GM19372 (cell line): ENCODE data around the gene GJA10.
"Not testable (repeated sequence)": the region's sequence is repeated elsewhere in the genome, so short reads cannot be mapped to it uniquely, and the experiment has no call there.

Source experiments
- ATAC-seq: cut with Tn5 transposase; IDR thresholded peaks from one replicate; pipeline ENCODE4 v1.9.1; 2021; ENCODE audit warnings: mild to moderate bottlenecking, low read depth, moderate library complexity; ENCODE audit not compliant: unreplicated experiment

GJA10 gene

GRCh38 chr6:89894169-89894568, at the start of gene GJA10:
Gene GJA10 (plus strand): TSS chr6:89894469. CDS start chr6:89894469, 0 bp downstream.
- no peak for ATAC-seq

- ATAC-seq = not testable (repeated sequence)
Observed at GRCh38 chr6:89847513-89847912, 46.8 kb upstream of the GJA10 start.

- no peak for ATAC-seq
Observed at GRCh38 chr6:89853068-89853467, 41.2 kb upstream of the GJA10 start.

- no peak for ATAC-seq
Observed at GRCh38 chr6:89858041-89858440, 36.2 kb upstream of the GJA10 start.

GRCh38 chr6:89859744-89860143, 34.5 kb upstream of the GJA10 start:
- ATAC-seq = no peak

GRCh38 chr6:89862273-89862672, 32.0 kb upstream of the GJA10 start:
- ATAC-seq = peak; percentile 74

- no peak for ATAC-seq
Observed at GRCh38 chr6:89862698-89863097, 31.6 kb upstream of the GJA10 start.

- no peak for ATAC-seq
Observed at GRCh38 chr6:89866024-89866678, 28.1 kb upstream of the GJA10 start.

- no peak for ATAC-seq
Observed at GRCh38 chr6:89873721-89874120, 20.5 kb upstream of the GJA10 start.

GRCh38 chr6:89874438-89874837, 19.8 kb upstream of the GJA10 start:
- no peak for ATAC-seq

- ATAC-seq = no peak
Observed at GRCh38 chr6:89886378-89887120, 7.7 kb upstream of the GJA10 start.

GRCh38 chr6:89887452-89888137, 6.7 kb upstream of the GJA10 start:
- no peak for ATAC-seq

- no peak for ATAC-seq
Observed at GRCh38 chr6:89888138-89888514, 6.1 kb upstream of the GJA10 start.

GRCh38 chr6:89888871-89889270, 5.4 kb upstream of the GJA10 start:
- no peak for ATAC-seq

- ATAC-seq = not testable (repeated sequence)
Observed at GRCh38 chr6:89890845-89891528, 3.3 kb upstream of the GJA10 start.

- ATAC-seq = not testable (repeated sequence)
Observed at GRCh38 chr6:89892577-89892976, 1.7 kb upstream of the GJA10 start.

- ATAC-seq = no peak
Observed at GRCh38 chr6:89895276-89895874, 1.1 kb downstream of the GJA10 start.

GRCh38 chr6:89910001-89910901, 16.0 kb downstream of the GJA10 start:
- not testable (repeated sequence) for ATAC-seq

GRCh38 chr6:89910902-89911240, 16.6 kb downstream of the GJA10 start:
- ATAC-seq = no peak
